Fibroblast of villous mesenchyme (primary cell): Measurements from ENCODE around the gene CDC5L. TPM values are rescaled to one million over a fixed set of nuclear protein-coding genes. Genes with fewer than 3 reads are reported as not detected.

ENCODE experiments used
- DNase-seq: peaks from one replicate; pipeline ENCODE4 v3.0.0-alpha.2; 2010; ENCODE audit warnings: low read depth
- H3K4me3 ChIP-seq: 2 replicates; pipeline ENCODE4 v1.5.1; 2011; ENCODE audit warnings: low read depth, mild to moderate bottlenecking, low read length
- CTCF ChIP-seq: IDR thresholded peaks from 2 replicates; pipeline ENCODE4 v1.5.1; 2012; ENCODE audit warnings: low read depth, mild to moderate bottlenecking, low read length; ENCODE audit not compliant: insufficient read depth
- total RNA-seq: library from RNA; depleted of rRNA; stranded (reverse); fragments of >200 nt; gene quantifications from 2 replicates; pipeline ENCODE4 v1.2.3, GENCODE V29; 2012

CDC5L gene
- total RNA-seq, 1 donor = 24.2 TPM

- no peak for TF ChIP-seq CTCF
- H3K4me3 ChIP-seq = no peak overlapping the region
- DNase-seq = no peak
Measured at GRCh38 chr6:44493593-44493992, 106.1 kb downstream of the CDC5L start.

- no peak overlapping the region for H3K4me3 ChIP-seq
- peak; percentile 39 for TF ChIP-seq CTCF
- peak; percentile 29 for DNase-seq
Measured at GRCh38 chr6:44494011-44494501, 106.5 kb downstream of the CDC5L start.

- no peak for DNase-seq
- H3K4me3 ChIP-seq = no peak overlapping the region
- TF ChIP-seq CTCF = no peak
Measured at GRCh38 chr6:44495036-44495901, 107.8 kb downstream of the CDC5L start.

- DNase-seq = peak; percentile 7
- TF ChIP-seq CTCF = no peak
- no peak overlapping the region for H3K4me3 ChIP-seq
Measured at GRCh38 chr6:44496665-44497369, 109.3 kb downstream of the CDC5L start.

GRCh38 chr6:44497807-44498206 is 110.3 kb downstream of the CDC5L start:
- TF ChIP-seq CTCF = no peak
- DNase-seq = no peak
- H3K4me3 ChIP-seq = no peak overlapping the region

- DNase-seq = no peak
- no peak for TF ChIP-seq CTCF
- no peak overlapping the region for H3K4me3 ChIP-seq
Measured at GRCh38 chr6:44498436-44498835, 110.9 kb downstream of the CDC5L start.
